SK-N-SH (cell line): ENCODE data around the gene ACYP2.

Experiments
- CHD2 ChIP-seq: fragments of 150-350 bp; IDR thresholded peaks from 2 replicates; pipeline ENCODE4 v1.6.1; 2018; ENCODE audit warnings: low read length; ENCODE audit not compliant: partially characterized antibody
- EP300 ChIP-seq, 2 experiments: IDR thresholded peaks; 2 replicates each; pipeline versions ENCODE4 v1.4.0 to v1.6.1; 2012; ENCODE audit warnings: borderline replicate concordance in 1 of 2, low read depth in 1 of 2, low read length in 1 of 2
- GABPA ChIP-seq: IDR thresholded peaks from 2 replicates; pipeline ENCODE4 v1.4.0; 2012; ENCODE audit warnings: low read depth, mild to moderate bottlenecking
- GATA2 ChIP-seq: sonication (generic); formaldehyde crosslinking; IDR thresholded peaks from 2 replicates; pipeline ENCODE4 v1.5.0; 2020; ENCODE audit warnings: mild to moderate bottlenecking, missing genetic modification reagents
- MXI1 ChIP-seq: IDR thresholded peaks from 2 replicates; pipeline ENCODE4 v1.6.1; 2012; ENCODE audit warnings: mild to moderate bottlenecking, low read depth, low read length, improper control_type of control experiment
- POLR2AphosphoS5 ChIP-seq: IDR thresholded peaks from 2 replicates; pipeline ENCODE4 v1.6.1; 2012; ENCODE audit warnings: low read depth, low read length
- RCOR1 ChIP-seq: fragments of 150-350 bp; IDR thresholded peaks from 2 replicates; pipeline ENCODE4 v1.6.1; 2017; ENCODE audit warnings: antibody characterized with exemption, low read length
- SMC3 ChIP-seq: IDR thresholded peaks from 2 replicates; pipeline ENCODE4 v1.6.1; 2012; ENCODE audit warnings: low read depth, low read length, improper control_type of control experiment
- TAF1 ChIP-seq: IDR thresholded peaks from 2 replicates; pipeline ENCODE4 v1.6.1; 2012; ENCODE audit warnings: low read depth, mild to moderate bottlenecking, low read length, moderate library complexity, borderline replicate concordance
- TCF12 ChIP-seq: IDR thresholded peaks from 2 replicates; pipeline ENCODE4 v1.4.0; 2012
- TF ChIP-seq, protein P1 (sequence below): fragments of 200-600 bp; sonication (generic); IDR thresholded peaks from 2 replicates; pipeline ENCODE4 v1.6.1; 2017; ENCODE audit warnings: antibody characterized with exemption, mild to moderate bottlenecking, moderate library complexity
- TF ChIP-seq, protein P2 (sequence below): IDR thresholded peaks from 2 replicates; pipeline ENCODE4 v1.4.0; 2012; ENCODE audit warnings: low read depth
- TF ChIP-seq, protein P3 (sequence below): fragments of 150-350 bp; IDR thresholded peaks from 2 replicates; pipeline ENCODE4 v1.6.1; 2017; ENCODE audit warnings: antibody characterized with exemption, low read length, low read depth, borderline replicate concordance

DNA sequence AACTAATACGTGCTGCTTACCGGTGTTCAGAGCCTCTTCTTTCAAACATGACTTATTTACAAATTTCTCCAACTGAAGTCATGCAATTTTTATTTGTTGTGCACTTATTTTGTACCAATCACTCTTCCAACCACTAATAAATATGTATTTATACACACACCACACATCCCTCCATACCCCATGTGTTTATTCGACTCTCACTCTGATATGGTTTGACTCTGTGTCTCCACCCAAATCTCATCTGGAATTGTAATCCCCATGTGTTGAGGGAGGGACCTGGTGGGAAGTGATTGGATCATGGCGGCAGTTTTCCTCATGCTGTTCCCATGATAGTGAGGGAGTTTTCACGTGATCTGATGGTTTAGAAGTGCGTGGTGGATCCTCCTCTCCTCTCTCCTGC, 49.5 kb upstream of the ACYP2 start:
- TF ChIP-seq, protein P1, sequence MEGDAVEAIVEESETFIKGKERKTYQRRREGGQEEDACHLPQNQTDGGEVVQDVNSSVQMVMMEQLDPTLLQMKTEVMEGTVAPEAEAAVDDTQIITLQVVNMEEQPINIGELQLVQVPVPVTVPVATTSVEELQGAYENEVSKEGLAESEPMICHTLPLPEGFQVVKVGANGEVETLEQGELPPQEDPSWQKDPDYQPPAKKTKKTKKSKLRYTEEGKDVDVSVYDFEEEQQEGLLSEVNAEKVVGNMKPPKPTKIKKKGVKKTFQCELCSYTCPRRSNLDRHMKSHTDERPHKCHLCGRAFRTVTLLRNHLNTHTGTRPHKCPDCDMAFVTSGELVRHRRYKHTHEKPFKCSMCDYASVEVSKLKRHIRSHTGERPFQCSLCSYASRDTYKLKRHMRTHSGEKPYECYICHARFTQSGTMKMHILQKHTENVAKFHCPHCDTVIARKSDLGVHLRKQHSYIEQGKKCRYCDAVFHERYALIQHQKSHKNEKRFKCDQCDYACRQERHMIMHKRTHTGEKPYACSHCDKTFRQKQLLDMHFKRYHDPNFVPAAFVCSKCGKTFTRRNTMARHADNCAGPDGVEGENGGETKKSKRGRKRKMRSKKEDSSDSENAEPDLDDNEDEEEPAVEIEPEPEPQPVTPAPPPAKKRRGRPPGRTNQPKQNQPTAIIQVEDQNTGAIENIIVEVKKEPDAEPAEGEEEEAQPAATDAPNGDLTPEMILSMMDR: no peak
- no peak for TF ChIP-seq POLR2AphosphoS5
- no peak for TF ChIP-seq CHD2
- TF ChIP-seq, protein P2, sequence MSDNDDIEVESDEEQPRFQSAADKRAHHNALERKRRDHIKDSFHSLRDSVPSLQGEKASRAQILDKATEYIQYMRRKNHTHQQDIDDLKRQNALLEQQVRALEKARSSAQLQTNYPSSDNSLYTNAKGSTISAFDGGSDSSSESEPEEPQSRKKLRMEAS: no peak
- no peak for TF ChIP-seq SMC3
- TF ChIP-seq TCF12: no peak
- TF ChIP-seq GATA2: no peak
- TF ChIP-seq, protein P3, sequence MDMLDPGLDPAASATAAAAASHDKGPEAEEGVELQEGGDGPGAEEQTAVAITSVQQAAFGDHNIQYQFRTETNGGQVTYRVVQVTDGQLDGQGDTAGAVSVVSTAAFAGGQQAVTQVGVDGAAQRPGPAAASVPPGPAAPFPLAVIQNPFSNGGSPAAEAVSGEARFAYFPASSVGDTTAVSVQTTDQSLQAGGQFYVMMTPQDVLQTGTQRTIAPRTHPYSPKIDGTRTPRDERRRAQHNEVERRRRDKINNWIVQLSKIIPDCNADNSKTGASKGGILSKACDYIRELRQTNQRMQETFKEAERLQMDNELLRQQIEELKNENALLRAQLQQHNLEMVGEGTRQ: no peak
- no peak for TF ChIP-seq RCOR1
- TF ChIP-seq GABPA: no peak
- no peak for TF ChIP-seq EP300 (IDR thresholded peaks at IDR 0.05; ENCODE audit: borderline replicate concordance in 1 of 2, low read depth in 1 of 2, low read length in 1 of 2)
- TF ChIP-seq MXI1: no peak
- no peak for TF ChIP-seq TAF1
